ENCODE data around the gene MYZAP. TPM values are rescaled to one million over a fixed set of nuclear protein-coding genes. Genes with fewer than 3 reads are reported as not detected.

MYZAP gene
- total RNA-seq, 1 experiment from 2014 or later, result 3.4 TPM

DNA sequence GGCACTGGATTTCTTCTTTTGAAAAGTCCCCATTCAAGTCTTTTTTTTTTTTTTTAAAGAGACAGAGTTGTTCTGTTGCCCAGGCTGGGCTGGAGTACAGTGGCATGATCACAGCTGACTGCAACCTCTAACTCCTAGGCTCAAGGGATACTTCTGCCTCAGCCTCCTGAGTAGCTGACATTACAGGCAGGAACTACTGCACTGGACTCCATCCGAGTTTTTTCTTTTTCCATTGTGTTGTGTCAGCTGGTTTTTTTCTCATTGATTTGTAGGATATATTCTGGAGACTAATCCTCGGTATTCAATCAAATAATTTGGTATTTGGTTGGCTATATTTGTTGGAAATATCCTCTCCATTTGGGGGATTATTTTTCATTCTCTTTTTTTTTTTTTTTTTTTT is 126.6 kb downstream of the MYZAP start:
- in situ Hi-C loops (cut with HindIII; ENCODE audit: low sequenced_read_pairs), result no loop called here
- DNase-seq (ENCODE audit: low spot score), result no peak

DNA sequence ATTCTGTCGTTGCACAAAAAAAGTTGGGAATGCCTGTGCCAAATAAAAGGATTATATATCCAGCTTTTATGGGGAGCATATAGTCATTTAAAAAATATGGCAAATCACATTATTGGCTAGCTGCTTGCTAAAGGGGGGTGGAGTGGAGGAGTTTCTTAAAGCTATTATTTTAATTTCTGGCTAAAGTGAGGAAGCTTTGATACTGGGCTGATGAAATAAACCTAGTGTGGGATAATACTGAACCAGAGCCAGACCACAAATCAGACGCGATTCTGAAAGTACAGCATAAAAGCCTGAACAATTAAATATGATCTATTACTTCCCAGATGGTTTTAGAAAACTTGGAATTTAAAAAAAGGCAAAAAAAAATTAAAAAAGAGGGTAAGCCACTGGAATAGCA is 129.2 kb downstream of the MYZAP start:
- in situ Hi-C loops (cut with HindIII; ENCODE audit: low sequenced_read_pairs), result no loop called here
- DNase-seq (ENCODE audit: low spot score), result no peak

DNA sequence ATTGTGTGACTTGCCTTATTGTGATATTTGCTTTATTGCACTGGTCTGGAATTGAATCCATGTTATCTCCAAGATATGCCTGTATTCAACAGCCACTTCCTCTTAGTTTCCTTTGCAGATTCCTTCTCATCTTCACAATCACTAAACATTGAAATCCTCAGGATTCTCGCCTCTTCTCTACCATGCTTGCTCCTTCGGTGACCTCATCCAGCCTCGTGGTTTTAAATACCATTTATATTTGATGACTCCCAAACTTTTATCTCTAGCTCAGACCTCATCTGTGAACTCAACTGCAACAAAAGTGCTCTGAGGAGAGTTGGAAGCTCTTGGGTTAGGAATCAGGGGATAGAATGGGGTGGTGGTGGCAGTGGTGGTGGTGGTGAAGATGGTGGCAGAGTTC is 134.7 kb downstream of the MYZAP start:
- DNase-seq (ENCODE audit: low spot score), result no peak
- in situ Hi-C loops (cut with HindIII; ENCODE audit: low sequenced_read_pairs), result no loop called here

DNA sequence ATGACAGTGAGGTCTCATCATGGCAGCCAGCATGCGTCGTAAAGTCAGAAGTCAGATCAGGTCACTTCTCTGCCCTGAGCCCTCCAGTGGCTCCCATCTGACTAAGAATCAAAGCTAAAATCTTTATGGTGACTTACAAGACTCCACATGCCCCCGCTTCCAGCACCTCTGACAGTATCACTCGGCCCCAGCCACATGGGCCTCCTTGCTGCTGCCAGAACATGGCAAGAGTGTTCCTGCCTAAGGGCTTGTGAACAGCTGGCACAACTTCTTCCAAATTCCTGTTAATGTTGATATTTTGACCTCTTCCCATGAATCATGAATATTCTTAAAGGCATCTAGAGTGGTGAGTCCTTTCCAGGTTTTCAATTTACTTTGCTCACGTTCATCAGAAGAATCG is 135.3 kb downstream of the MYZAP start:
- no peak for DNase-seq (ENCODE audit: low spot score)
- in situ Hi-C loops (cut with HindIII; ENCODE audit: low sequenced_read_pairs), result no loop called here

DNA sequence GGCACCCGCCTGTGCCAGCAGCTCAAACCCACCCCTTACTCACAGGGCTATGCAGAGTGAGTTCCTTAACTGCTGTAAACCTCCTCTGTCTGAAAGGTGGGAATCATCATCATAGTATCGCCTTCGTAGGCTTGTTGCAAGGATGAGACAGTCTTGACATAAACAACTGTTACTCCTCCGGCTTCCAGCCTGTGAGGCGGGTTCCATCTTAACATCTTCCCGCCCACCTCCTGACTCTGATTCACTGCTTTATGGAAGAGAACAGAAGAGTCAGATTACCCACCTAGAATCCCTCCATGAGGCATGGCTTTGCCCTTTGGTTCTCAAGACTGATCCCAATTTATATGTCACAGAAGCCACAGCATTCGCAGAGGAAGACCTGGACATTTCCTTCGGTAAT is 136.7 kb downstream of the MYZAP start:
- in situ Hi-C loops (cut with HindIII; ENCODE audit: low sequenced_read_pairs), result no loop called here
- DNase-seq (ENCODE audit: low spot score), result no peak

DNA sequence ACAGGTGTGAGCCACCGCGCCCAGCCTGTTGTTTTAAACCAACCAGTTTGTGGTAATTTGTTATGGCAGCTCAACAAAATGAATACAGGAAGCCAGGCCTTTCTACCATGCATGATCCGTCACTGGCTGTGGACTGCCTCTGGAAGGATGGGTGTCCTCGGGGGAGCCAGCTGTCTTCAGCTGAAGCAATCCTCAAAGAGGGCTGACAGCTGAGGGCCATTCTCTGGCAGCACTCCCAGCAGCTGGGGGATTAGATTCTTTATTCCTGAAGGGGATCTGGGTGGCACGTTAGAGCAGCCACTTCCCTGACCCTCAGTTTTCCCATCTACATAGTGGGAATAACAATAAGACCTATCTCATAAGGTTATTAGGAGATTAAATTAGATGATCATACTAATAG is 139.2 kb downstream of the MYZAP start:
- no peak for DNase-seq (ENCODE audit: low spot score)
- in situ Hi-C loops (cut with HindIII; ENCODE audit: low sequenced_read_pairs), result no loop called here

DNA sequence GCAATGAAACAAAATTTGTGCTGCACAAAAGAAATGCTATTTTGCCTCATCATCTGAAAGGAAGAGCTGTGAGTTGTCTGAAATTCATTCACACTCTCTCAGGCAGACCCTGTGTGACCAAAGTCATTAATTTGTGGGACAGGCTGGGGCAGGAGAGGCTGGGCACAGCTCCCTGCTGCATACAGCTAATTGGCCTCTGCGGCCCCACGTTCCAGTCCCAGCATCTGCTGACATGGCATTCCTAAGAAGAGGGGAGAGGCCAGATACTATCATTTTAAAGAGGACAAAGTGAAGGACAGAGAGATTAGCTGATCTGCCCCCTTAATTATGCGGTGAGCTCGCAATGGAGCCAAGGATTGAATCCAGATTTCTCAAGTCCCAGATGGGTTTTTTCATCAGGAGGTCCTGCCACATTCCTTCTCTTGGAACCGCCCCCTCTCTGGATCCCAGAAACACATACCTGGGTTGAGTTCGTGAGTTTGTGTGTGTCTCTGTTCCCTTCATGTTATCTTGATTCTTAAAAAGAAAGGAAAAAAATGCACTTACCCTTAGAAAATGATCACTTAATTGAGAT is 139.9 kb downstream of the MYZAP start:
- no peak for DNase-seq (ENCODE audit: low spot score)
- in situ Hi-C loops (cut with HindIII; ENCODE audit: low sequenced_read_pairs), result no loop called here

DNA sequence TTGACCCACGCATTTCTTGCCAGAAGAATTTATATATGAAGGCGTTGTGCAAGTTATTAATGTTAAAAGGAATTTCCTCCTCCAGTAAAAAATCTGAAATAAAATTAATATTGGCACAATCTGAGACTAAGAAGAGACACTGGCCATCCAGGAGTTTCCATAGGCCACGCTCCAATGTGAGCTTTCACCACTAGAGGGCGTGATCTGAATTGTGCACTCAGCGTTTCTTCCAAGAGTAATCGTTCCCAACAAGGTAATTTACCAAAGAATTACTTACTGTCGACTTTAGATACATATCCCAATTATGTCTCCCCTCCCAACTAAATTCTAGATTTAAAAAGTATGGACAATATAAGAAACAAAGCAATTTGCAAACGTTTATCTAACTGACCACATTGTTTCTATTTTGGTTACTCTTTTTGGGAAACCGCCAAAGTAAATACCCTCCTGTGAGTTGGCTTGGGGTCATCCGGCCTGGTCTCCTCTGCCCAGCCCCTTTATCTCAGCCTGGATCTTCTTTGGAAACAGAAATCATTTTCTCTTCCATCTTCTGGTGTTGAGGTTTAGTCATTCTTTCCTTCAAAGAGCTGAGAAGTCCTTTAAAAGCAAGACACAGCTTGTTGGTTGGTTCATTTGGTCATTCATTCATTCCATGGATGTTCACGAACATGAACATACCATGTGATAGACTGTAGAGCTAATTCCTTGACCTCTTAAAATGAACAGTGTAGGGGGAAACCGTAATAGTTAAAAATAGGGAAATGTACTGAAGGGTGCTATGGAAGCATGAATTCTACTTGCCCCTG is 141.0 kb downstream of the MYZAP start:
- in situ Hi-C loops (cut with HindIII; ENCODE audit: low sequenced_read_pairs), result no loop called here
- peak; percentile 48 for DNase-seq (ENCODE audit: low spot score)

DNA sequence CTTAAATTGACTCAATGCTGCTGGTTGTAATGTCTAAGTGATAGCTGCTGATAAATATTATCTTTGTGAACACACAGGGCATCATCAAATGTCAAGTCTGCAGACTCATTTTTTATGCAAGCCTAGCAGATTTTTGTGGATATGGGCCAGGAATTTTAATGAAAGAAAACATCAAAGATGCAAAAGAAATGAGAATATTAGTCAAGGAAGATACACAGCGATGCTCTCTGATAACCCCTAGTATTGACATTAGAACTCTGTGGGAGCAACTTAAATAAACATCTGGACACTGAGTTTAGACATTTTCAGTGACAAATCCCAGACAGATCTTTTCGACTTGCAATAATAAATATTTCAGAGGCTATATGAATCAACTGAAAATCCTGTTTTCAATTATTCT is 143.2 kb downstream of the MYZAP start:
- no peak for DNase-seq (ENCODE audit: low spot score)
- in situ Hi-C loops (cut with HindIII; ENCODE audit: low sequenced_read_pairs), result no loop called here

Other genes starting within 250 kb of the MYZAP start
- 91.2 and 121 TPM in 2 replicates for gene CGNL1, start 215.4 kb upstream of the MYZAP start, total RNA-seq (2014; rRNA removed; shearing (Covaris generic))
- gene POLR2M, start 114.8 kb downstream of the MYZAP start, total RNA-seq (2014; rRNA removed; shearing (Covaris generic)), result 129 and 277 TPM in 2 replicates

Measured in G401 (cell line).